Thyroid gland (tissue), 4 donors: ENCODE measurements around the gene SLC50A1. TPM values are rescaled to one million over a fixed set of nuclear protein-coding genes. Genes with fewer than 3 reads are reported as not detected.

ENCODE experiments used
- DNase-seq, 2 donors: peaks; one replicate each; pipeline ENCODE4 v3.0.0-alpha.2; 2019
- H3K27ac ChIP-seq, 3 donors: fragments of 200-600 bp; sonication (generic); 1 replicate in 2 of 3; 2 replicates in 1 of 3; pipeline ENCODE4 v1.5.1; 2016 to 2019; ENCODE audit warnings: mild to moderate bottlenecking in 1 of 3, moderate library complexity in 1 of 3
- H3K27me3 ChIP-seq: fragments of 200-600 bp; sonication (generic); one replicate; pipeline ENCODE4 v1.5.1; 2019
- H3K36me3 ChIP-seq, 2 donors: fragments of 200-600 bp; sonication (generic); one replicate each; pipeline ENCODE4 v1.5.1; 2016 to 2019
- H3K4me1 ChIP-seq, 2 donors: fragments of 200-600 bp; sonication (generic); one replicate each; pipeline ENCODE4 v1.5.1; 2017 to 2019
- H3K4me3 ChIP-seq, 3 donors: fragments of 200-600 bp; sonication (generic); replicated peaks in 1 of 3; 1 replicate in 2 of 3; 2 replicates in 1 of 3; pipeline ENCODE4 v1.5.1; 2016; ENCODE audit warnings: mild to moderate bottlenecking in 1 of 3
- H3K9me3 ChIP-seq: fragments of 200-600 bp; sonication (generic); one replicate; pipeline ENCODE4 v1.5.1; 2017
- CTCF ChIP-seq, 6 experiments: fragments of 200-600 bp in 3 of 6; fragments of 450-650 bp in 3 of 6; sonication (generic) in 3 of 6; IDR thresholded peaks; one replicate each; pipeline ENCODE4 v1.5.1; 2016 to 2019; ENCODE audit warnings: antibody characterized with exemption in 6 of 6, mild to moderate bottlenecking in 2 of 6, inconsistent platforms in 1 of 6, moderate library complexity in 1 of 6
- POLR2A ChIP-seq, 2 donors: fragments of 450-650 bp; IDR thresholded peaks; one replicate each; pipeline ENCODE4 v1.6.1; 2017; ENCODE audit warnings: antibody characterized with exemption in 2 of 2, mild to moderate bottlenecking in 2 of 2, moderate library complexity in 1 of 2
- WGBS, 2 donors: methylation state at CpG; one replicate each; pipeline ENCODE4 v1.1.5; 2017; 5-methylcytosine and 5-hydroxymethylcytosine counted together
- intact Hi-C: fragments of 100-400 bp; cut with DNase I; formaldehyde crosslinking; loops from one replicate; pipeline ENCODE4 v1.15.1; 2023
- total RNA-seq, 4 donors: library from RNA; depleted of rRNA; stranded (reverse); fragments of >200 nt; gene quantifications; one replicate each; pipeline ENCODE4 v1.2.3, GENCODE V29; 2016

SLC50A1 gene
- total RNA-seq, 4 donors from 2014 or later: 30.9 to 42.2 (median 32.7) TPM

GRCh38 chr1:155175281-155175926, 39.8 kb downstream of the SLC50A1 start:
- 77 to 89% methylated on average over 3 to 11 of the region's 12 CpGs for WGBS, 2 donors
- intact Hi-C loops: no loop called here
- H3K4me3 ChIP-seq: no peak overlapping the region

GRCh38 chr1:155175927-155176371, 40.3 kb downstream of the SLC50A1 start:
- intact Hi-C loops: no loop called here
- no peak overlapping the region for H3K4me3 ChIP-seq
- WGBS, 2 donors: 83 to 100% methylated on average over 1 to 6 of the region's 9 CpGs
- H3K9me3 ChIP-seq: no peaks in the 10 kb centered on the region
- no peak for TF ChIP-seq CTCF (IDR thresholded peaks at IDR 0.05)
- TF ChIP-seq POLR2A (IDR thresholded peaks at IDR 0.05): no peak
- no peaks in the 10 kb centered on the region for H3K36me3 ChIP-seq
- no peak for DNase-seq
- H3K27me3 ChIP-seq: peaks cover 7% of the 10 kb centered on the region
- H3K27ac ChIP-seq: no peak overlapping the region
- peaks cover 12 to 23% of the 10 kb centered on the region in 2 donors for H3K4me1 ChIP-seq

More at GRCh38 chr1:155175281-155175926, 39.8 kb downstream of the SLC50A1 start:
- peaks cover 12 to 23% of the 10 kb centered on the region in 2 donors for H3K4me1 ChIP-seq
- TF ChIP-seq POLR2A (IDR thresholded peaks at IDR 0.05) (no peak), CTCF (IDR thresholded peaks at IDR 0.05) (no peak)
- no peak overlapping the region for H3K27ac ChIP-seq
- peaks cover 7% of the 10 kb centered on the region for H3K27me3 ChIP-seq
- H3K9me3 ChIP-seq: no peaks in the 10 kb centered on the region
- no peak for DNase-seq
- peaks cover 0 to 2% of the 10 kb centered on the region in 2 donors for H3K36me3 ChIP-seq

GRCh38 chr1:155176544-155177071, 41.0 kb downstream of the SLC50A1 start:
- Histone ChIP-seq H3K9me3 (no peaks in the 10 kb centered on the region), H3K27ac (no peak overlapping the region), H3K4me3 (no peak overlapping the region), H3K36me3 (no peaks in the 10 kb centered on the region), H3K27me3 (peaks cover 7% of the 10 kb centered on the region), H3K4me1 (peaks cover 12 to 23% of the 10 kb centered on the region in 2 donors)
- TF ChIP-seq POLR2A (IDR thresholded peaks at IDR 0.05) (no peak), CTCF (IDR thresholded peaks at IDR 0.05) (peak; percentile 76 to 91 (median 86))
- peak; percentile 84 to 86 for DNase-seq
- intact Hi-C loops: no loop called here
- WGBS, 2 donors: 60 to 61% methylated on average over 8 of the region's 8 CpGs

GRCh38 chr1:155177192-155177917, 41.7 kb downstream of the SLC50A1 start:
- WGBS, 2 donors: 74 to 80% methylated on average over 9 to 11 of the region's 11 CpGs
- no peak overlapping the region for H3K27ac ChIP-seq
- H3K36me3 ChIP-seq: no peaks in the 10 kb centered on the region
- peaks cover 9 to 19% of the 10 kb centered on the region in 2 donors for H3K4me1 ChIP-seq
- intact Hi-C loops: no loop called here
- no peak for DNase-seq
- H3K4me3 ChIP-seq: no peak overlapping the region
- H3K27me3 ChIP-seq: peaks cover 7% of the 10 kb centered on the region
- no peak for TF ChIP-seq CTCF (IDR thresholded peaks at IDR 0.05)
- TF ChIP-seq POLR2A (IDR thresholded peaks at IDR 0.05): no peak
- H3K9me3 ChIP-seq: no peaks in the 10 kb centered on the region

GRCh38 chr1:155177918-155178281, 42.2 kb downstream of the SLC50A1 start:
- H3K27ac ChIP-seq: no peak overlapping the region
- H3K4me3 ChIP-seq: no peak overlapping the region
- DNase-seq: no peak
- H3K9me3 ChIP-seq: no peaks in the 10 kb centered on the region
- TF ChIP-seq CTCF (IDR thresholded peaks at IDR 0.05) (no peak), POLR2A (IDR thresholded peaks at IDR 0.05) (no peak)
- peaks cover 7% of the 10 kb centered on the region for H3K27me3 ChIP-seq
- H3K36me3 ChIP-seq: no peaks in the 10 kb centered on the region
- WGBS, 2 donors: 83 to 97% methylated on average over 1 to 9 of the region's 9 CpGs
- intact Hi-C loops: no loop called here
- peaks cover 5 to 18% of the 10 kb centered on the region in 2 donors for H3K4me1 ChIP-seq
